Cardiac fibroblast (primary cell): ENCODE measurements around the gene EVPLL.
"Not testable (repeated sequence)": the region's sequence is repeated elsewhere in the genome, so short reads cannot be mapped to it uniquely, and the experiment has no call there.

Source experiments
- DNase-seq, 2 donors: peaks; one replicate each; pipeline versions ENCODE4 v3.0.0 to v3.0.0-alpha.2; 2010; ENCODE audit warnings: low read depth in 2 of 2
- H3K4me3 ChIP-seq, 2 donors: replicated peaks in 1 of 2; 1 replicate in 1 of 2; 2 replicates in 1 of 2; pipeline ENCODE4 v1.5.1; 2011; ENCODE audit warnings: low read depth in 2 of 2, low read length in 2 of 2, mild to moderate bottlenecking in 2 of 2, moderate library complexity in 1 of 2
- TF ChIP-seq, protein P1 (sequence below): IDR thresholded peaks from one replicate; pipeline ENCODE4 v1.5.1; 2011; ENCODE audit warnings: low read depth, mild to moderate bottlenecking, low read length, inconsistent platforms

Gene EVPLL

DNA sequence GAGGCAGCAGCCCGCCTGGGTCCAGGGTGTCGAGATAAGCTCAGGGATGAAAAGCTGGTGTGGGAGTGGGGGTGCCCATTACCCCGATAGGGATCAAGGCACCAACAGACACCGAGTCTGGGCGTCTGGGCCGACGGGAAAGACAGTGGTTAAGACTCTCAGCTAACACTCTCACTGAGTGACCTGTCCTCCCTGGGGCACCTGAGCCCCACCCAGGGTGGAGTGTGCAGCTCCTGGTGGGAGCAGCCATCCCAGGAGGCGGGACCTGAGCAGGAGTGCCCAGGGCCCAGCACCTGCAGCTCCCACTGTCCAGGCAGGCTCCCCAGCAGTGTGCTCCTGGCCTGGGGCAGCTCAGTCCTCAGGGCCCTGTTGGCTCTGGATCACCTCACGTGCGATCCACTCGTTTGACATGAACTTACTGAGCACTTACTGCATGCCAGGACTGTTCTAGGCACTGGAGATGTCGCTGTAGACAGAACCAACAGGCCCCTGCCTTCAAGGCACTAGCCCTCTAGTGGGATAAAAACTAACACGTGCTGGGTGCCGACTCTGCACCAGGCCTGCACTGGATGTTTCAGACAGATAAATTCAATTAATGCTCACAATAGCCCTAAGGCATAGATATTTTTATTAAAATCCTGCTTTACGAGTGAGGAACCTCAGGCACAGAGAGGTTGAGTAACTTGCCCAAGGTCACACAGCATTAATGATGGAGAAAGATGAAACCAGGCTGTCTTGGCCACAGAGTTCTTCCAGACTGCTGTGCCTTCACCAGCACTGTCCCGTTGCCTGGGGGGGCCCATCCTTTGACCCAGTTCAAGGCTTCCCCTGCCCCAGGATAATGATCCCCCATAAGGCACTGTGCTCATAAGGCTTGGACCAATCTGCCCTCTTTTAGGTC, 1.9 kb downstream of the EVPLL start:
- no peak overlapping the region for H3K4me3 ChIP-seq
- no peak for DNase-seq
- TF ChIP-seq, protein P1, sequence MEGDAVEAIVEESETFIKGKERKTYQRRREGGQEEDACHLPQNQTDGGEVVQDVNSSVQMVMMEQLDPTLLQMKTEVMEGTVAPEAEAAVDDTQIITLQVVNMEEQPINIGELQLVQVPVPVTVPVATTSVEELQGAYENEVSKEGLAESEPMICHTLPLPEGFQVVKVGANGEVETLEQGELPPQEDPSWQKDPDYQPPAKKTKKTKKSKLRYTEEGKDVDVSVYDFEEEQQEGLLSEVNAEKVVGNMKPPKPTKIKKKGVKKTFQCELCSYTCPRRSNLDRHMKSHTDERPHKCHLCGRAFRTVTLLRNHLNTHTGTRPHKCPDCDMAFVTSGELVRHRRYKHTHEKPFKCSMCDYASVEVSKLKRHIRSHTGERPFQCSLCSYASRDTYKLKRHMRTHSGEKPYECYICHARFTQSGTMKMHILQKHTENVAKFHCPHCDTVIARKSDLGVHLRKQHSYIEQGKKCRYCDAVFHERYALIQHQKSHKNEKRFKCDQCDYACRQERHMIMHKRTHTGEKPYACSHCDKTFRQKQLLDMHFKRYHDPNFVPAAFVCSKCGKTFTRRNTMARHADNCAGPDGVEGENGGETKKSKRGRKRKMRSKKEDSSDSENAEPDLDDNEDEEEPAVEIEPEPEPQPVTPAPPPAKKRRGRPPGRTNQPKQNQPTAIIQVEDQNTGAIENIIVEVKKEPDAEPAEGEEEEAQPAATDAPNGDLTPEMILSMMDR: no peak

DNA sequence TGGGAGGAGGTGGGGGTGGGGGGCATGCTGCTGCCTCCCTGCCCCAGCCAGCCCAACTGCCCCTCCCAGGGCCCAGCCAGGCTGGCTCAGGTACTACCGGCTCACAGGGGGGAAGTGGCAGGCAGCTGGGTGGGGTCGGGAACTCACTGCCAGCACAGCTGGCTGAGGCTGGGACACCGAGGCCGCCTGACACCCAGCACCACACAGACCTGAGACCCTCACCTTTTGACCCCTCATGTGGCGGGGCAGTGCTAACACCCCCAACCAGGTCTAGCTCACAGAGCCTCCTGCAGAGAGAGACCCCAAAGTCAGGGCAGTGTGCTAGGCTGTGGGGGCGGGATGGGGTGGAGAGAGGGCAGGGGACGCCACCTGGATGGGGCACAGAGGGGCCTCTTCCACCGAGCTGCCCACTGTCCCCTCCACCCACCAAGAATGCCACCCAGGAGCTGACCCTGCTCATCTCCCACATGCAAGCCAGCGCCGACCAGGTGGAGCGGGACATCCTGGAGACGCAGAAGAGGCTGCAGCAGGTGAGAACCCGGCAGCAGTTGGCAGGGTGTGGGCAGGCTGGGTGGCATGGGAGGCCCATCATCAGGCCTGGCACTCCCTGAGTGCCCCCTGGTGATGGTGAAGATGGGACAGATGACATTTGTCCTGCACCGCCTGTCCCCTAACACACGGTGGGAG, 3.0 kb downstream of the EVPLL start:
- H3K4me3 ChIP-seq: no peak overlapping the region
- DNase-seq: no peak
- TF ChIP-seq, protein P1: no peak

DNA sequence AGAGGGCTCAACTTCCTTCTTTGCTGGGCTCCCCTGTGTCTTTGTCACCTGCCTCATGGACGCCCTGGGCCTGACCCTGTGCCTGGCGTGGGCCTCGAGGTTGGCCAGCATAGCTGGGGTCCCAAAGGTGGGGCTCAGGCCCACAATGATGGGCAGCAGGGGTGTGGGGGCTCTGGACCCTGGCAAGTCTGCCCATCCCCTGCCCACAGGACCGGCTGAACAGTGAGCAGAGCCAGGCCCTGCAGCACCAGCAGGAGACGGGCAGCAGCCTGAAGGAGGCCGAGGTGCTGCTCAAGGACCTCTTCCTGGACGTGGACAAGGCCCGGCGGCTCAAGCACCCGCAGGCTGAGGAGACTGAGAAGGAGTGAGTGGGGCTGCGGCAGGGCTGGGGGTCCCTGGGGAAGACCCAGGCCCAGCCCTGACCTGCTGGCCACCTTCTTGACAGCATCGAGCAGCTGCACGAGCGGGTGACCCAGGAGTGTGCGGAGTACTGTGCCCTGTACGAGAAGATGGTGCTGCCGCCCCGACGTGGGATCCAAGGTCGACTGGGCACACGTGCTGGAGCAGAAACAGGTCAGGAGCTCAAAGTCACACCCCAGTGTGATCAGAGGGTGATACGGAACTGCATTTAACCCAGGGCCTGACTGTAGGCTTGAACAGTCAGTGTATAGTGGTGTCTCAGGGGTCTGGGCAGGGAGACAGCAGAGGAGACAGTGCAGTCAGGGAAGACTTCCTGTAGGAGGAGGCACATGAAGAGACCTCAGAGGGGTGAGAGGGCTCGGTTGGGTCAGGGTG, 3.8 kb downstream of the EVPLL start:
- TF ChIP-seq, protein P1: no peak
- no peak overlapping the region for H3K4me3 ChIP-seq
- DNase-seq: no peak

DNA sequence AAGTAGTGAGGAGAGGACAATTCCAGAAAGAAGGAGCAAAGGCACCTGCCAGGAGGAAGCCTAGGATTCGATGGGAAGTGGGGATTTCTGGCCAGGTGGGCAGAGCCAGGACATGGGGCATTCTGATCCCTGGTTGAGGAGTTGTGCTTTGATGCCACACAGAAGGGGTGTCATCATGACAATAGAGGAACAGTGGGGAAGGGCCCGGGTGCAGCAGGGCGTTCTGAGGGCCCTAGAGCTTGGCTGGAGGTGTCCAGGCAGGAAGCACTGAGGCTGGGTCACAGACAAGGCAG, 4.3 kb downstream of the EVPLL start:
- DNase-seq: no peak

DNA sequence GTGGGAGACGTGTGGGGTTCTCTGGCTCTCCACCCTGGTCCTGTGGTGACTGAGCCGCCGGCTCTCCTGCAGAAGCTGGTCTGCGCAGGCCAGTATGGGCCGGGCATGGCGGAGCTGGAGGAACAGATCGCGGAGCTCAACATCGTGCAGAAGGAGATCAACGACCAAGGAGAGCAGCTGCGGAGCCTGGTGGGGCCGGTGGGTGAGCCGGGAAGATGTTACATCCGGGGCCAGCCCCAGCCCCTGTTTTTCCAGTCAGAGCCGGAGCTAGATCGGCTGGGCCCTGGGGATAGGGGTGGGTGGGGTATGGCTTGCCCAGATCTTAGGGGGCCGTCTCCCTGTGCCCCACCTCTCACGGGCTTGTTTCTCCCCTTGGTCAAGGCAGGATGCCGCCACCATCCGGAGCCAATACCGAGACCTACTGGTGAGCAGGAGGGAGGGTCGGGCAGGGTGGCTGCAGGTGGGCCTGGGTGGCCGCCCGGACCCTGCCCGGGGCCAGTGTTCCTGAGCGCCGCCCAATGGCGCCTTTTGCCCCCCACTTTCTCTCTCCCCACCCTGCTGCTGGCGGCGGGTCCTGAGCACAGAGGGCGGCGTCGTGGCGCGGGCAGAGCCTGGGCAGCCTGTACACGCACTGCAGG, 5.0 kb downstream of the EVPLL start:
- no peak for DNase-seq
- TF ChIP-seq, protein P1: no peak
- no peak overlapping the region for H3K4me3 ChIP-seq

More for the DNA sequence above, 4.3 kb downstream of the EVPLL start:
- no peak overlapping the region for H3K4me3 ChIP-seq
- TF ChIP-seq, protein P1: no peak

DNA sequence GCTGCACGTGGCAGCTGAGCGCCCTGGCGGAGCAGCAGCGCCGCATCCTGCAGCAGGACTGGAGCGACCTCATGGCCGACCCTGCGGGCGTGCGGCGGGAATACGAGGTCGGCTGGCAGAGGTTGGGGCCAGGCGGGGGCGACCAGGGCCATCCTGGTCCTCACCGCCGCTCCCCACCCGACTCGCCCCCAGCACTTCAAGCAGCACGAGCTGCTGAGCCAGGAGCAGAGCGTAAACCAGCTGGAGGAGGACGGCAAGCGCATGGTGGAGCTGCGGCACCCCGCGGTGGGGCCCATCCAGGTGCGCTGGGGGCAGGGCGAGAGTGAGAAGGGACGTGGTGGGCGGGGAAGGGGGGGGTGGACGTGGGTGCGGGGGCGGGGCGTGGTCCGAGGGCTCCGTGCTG, 5.5 kb downstream of the EVPLL start:
- H3K4me3 ChIP-seq, DNase-seq: not testable (repeated sequence)

DNA sequence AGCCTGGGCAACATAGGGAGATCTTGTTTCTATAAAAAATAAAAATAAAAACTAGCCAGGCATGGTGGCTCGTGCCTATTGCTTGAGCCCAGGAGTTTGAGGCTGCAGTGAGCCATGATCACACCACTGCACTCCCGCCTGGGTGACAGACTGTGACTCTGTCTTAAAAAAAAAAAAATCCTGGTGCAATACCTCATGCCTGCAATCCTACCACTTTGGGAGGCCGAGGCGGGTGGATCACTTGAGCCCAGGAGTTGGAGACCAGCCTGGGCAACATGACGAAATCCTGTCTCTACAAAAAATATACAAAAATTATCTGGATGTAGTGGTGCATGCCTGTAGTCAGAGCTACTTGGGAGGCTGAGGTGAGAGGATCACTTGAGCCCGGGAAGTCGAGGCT, 6.7 kb downstream of the EVPLL start:
- not testable (repeated sequence) for DNase-seq, H3K4me3 ChIP-seq

DNA sequence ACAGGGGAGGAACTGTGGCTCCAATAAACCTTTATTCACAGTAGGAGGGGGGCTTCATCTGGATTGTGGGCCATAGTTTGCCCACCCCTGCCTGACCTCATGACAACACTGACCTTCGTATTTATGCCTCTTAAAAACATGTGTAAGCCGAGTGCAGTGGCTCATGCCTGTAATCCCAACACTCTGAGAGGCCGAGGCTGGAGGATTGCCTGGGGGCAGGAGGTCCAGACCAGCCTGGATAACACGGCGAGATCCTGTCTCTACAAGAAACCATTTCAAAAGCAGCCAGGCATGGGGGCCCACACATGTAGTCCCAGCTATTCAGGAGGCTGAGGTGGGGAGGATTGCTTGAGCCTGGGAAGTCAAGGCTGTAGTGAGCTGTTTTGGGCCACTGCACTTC, 10.0 kb downstream of the EVPLL start:
- not testable (repeated sequence) for DNase-seq, H3K4me3 ChIP-seq

DNA sequence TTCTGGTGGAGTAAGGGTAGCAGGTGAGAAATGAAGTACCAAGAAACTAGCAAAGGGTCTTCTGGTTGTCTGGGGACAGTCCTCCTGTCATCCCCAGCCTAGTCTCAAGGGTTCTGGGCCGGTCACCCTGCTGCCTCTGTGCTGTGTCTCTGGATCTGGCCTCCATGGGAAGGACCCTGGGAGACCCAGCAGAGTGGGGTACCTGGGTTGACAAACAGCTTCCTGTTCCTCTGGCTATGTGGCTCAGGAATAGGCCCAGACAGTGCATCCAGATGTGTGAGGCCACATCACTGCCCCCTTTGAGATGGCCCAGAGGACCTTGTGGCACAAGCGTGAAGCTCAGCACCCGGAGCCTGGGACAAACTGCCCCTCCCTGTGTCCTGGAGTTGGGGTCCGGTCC, 10.7 kb downstream of the EVPLL start:
- H3K4me3 ChIP-seq: not testable (repeated sequence)

DNA sequence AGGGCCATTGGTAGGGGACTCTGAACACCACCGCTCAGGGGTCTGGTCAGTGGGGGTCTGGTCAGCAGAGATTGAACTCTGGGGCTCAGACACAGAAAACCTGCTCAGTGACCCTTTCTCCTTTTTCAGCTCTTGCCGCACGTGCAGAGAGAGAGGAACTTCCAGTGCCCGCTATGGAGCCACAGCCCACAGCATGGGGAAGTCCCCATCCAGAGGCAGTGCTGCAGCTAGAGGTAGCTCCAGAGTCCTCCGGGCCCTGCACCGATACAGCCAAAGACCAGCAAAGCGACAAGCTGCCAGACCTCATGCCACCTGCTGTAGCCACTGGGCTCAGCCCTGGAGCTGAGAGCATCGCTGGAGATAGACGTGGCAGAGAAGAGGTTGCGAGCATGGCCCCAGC, 11.2 kb downstream of the EVPLL start:
- DNase-seq: not testable (repeated sequence)

More for the DNA sequence above, 10.7 kb downstream of the EVPLL start:
- not testable (repeated sequence) for DNase-seq

More for the DNA sequence above, 11.2 kb downstream of the EVPLL start:
- not testable (repeated sequence) for H3K4me3 ChIP-seq
